Hepatocyte (in vitro differentiated cells): Measurements from ENCODE around the gene ZGPAT.

Experiments
- EZH2 ChIP-seq: fragments of 200-600 bp; sonication (generic); IDR thresholded peaks from 2 replicates; pipeline ENCODE4 v1.6.1; 2016; ENCODE audit warnings: antibody characterized with exemption, mild to moderate bottlenecking, borderline replicate concordance
- EZH2phosphoT487 ChIP-seq: fragments of 200-600 bp; sonication (generic); IDR thresholded peaks from one replicate; pipeline ENCODE4 v1.6.1; 2018; ENCODE audit warnings: antibody characterized with exemption, mild to moderate bottlenecking, low read depth, moderate library complexity; ENCODE audit not compliant: unreplicated experiment, severe bottlenecking
- TF ChIP-seq, protein P1 (sequence below): fragments of 200-600 bp; sonication (generic); IDR thresholded peaks from 2 replicates; pipeline ENCODE4 v1.5.1; 2016; ENCODE audit warnings: antibody characterized with exemption, mild to moderate bottlenecking; ENCODE audit not compliant: poor library complexity

DNA sequence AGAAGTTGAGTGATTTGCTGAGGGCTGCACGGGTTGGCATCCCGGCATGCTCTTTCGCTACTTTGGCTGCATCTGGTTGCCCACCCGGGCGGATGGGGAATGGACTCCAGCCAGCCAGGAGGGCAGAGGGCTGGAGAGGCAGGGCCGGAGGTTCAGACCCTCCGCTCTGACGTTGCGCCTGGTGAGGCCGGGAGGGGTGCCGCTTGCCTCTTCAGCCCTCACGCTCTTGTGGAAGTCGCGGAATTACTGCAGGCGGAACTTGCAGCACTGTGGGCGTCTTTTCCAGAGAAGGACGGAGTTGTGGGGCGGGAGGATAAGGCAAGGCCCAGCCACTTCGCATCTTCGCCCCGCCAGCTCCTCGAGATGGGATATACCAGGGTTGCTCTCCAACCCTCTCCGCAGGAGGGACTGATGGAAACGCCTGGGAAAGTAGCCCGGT lies 49.1 kb upstream of the ZGPAT start:
- TF ChIP-seq, protein P1, sequence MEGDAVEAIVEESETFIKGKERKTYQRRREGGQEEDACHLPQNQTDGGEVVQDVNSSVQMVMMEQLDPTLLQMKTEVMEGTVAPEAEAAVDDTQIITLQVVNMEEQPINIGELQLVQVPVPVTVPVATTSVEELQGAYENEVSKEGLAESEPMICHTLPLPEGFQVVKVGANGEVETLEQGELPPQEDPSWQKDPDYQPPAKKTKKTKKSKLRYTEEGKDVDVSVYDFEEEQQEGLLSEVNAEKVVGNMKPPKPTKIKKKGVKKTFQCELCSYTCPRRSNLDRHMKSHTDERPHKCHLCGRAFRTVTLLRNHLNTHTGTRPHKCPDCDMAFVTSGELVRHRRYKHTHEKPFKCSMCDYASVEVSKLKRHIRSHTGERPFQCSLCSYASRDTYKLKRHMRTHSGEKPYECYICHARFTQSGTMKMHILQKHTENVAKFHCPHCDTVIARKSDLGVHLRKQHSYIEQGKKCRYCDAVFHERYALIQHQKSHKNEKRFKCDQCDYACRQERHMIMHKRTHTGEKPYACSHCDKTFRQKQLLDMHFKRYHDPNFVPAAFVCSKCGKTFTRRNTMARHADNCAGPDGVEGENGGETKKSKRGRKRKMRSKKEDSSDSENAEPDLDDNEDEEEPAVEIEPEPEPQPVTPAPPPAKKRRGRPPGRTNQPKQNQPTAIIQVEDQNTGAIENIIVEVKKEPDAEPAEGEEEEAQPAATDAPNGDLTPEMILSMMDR = no peak
- TF ChIP-seq EZH2 (no peak), EZH2phosphoT487 (no peak)
